Non-pigmented ciliary epithelial cell (primary cell): ENCODE data around the gene MEGF8.

ENCODE experiments used
- DNase-seq: peaks from one replicate; pipeline ENCODE4 v3.0.0-alpha.2; 2010; ENCODE audit warnings: low read depth

MEGF8 gene

GRCh38 chr19:42287017-42287826 lies 38.2 kb upstream of the MEGF8 start:
- no peak for DNase-seq

GRCh38 chr19:42287827-42288107 lies 37.7 kb upstream of the MEGF8 start:
- DNase-seq: no peak

- DNase-seq: no peak
Measured at GRCh38 chr19:42288387-42288786, 37.0 kb upstream of the MEGF8 start.

- no peak for DNase-seq
Measured at GRCh38 chr19:42288881-42289555, 36.4 kb upstream of the MEGF8 start.

GRCh38 chr19:42289556-42290041 lies 35.8 kb upstream of the MEGF8 start:
- DNase-seq: no peak

- DNase-seq: no peak
Measured at GRCh38 chr19:42290136-42290522, 35.3 kb upstream of the MEGF8 start.

- no peak for DNase-seq
Measured at GRCh38 chr19:42290523-42291434, 34.7 kb upstream of the MEGF8 start.

GRCh38 chr19:42291435-42291810 lies 34.0 kb upstream of the MEGF8 start:
- DNase-seq: no peak

GRCh38 chr19:42292042-42292960 lies 33.1 kb upstream of the MEGF8 start:
- DNase-seq: no peak

GRCh38 chr19:42292963-42293362 lies 32.5 kb upstream of the MEGF8 start:
- DNase-seq: no peak

- no peak for DNase-seq
Measured at GRCh38 chr19:42293540-42293939, 31.9 kb upstream of the MEGF8 start.

GRCh38 chr19:42293948-42294347 lies 31.5 kb upstream of the MEGF8 start:
- no peak for DNase-seq

GRCh38 chr19:42294471-42295137 lies 30.8 kb upstream of the MEGF8 start:
- no peak for DNase-seq

GRCh38 chr19:42295342-42295741 lies 30.1 kb upstream of the MEGF8 start:
- DNase-seq: no peak

GRCh38 chr19:42295831-42296525 lies 29.5 kb upstream of the MEGF8 start:
- DNase-seq: no peak

GRCh38 chr19:42297039-42297438 lies 28.4 kb upstream of the MEGF8 start:
- no peak for DNase-seq

GRCh38 chr19:42301646-42302203 lies 23.7 kb upstream of the MEGF8 start, which contains the start of gene PRR19:
TSS of gene PRR19 (plus strand) at chr19:42302132. CDS start at chr19:42309585, 7,453 bp downstream.
- no peak for DNase-seq

GRCh38 chr19:42303101-42303464 lies 22.4 kb upstream of the MEGF8 start:
- no peak for DNase-seq

- no peak for DNase-seq
Measured at GRCh38 chr19:42303876-42304275, 21.6 kb upstream of the MEGF8 start.

GRCh38 chr19:42306646-42307045 lies 18.8 kb upstream of the MEGF8 start:
- DNase-seq: no peak
